Stimulated activated naive CD4-positive, alpha-beta T cell (primary cell): ENCODE measurements around the gene IL18BP.
A peak's percentile ranks its signal among the peaks of the same experiment; 100 is the strongest.

Source experiments
- DNase-seq, 6 experiments: peaks; one replicate each; lab custom pipeline; 2025; lab: John Stamatoyannopoulos, UW

Gene IL18BP

GRCh38 chr11:72012897-72013721, 14.4 kb downstream of the IL18BP start:
- DNase-seq = no peak

DNA sequence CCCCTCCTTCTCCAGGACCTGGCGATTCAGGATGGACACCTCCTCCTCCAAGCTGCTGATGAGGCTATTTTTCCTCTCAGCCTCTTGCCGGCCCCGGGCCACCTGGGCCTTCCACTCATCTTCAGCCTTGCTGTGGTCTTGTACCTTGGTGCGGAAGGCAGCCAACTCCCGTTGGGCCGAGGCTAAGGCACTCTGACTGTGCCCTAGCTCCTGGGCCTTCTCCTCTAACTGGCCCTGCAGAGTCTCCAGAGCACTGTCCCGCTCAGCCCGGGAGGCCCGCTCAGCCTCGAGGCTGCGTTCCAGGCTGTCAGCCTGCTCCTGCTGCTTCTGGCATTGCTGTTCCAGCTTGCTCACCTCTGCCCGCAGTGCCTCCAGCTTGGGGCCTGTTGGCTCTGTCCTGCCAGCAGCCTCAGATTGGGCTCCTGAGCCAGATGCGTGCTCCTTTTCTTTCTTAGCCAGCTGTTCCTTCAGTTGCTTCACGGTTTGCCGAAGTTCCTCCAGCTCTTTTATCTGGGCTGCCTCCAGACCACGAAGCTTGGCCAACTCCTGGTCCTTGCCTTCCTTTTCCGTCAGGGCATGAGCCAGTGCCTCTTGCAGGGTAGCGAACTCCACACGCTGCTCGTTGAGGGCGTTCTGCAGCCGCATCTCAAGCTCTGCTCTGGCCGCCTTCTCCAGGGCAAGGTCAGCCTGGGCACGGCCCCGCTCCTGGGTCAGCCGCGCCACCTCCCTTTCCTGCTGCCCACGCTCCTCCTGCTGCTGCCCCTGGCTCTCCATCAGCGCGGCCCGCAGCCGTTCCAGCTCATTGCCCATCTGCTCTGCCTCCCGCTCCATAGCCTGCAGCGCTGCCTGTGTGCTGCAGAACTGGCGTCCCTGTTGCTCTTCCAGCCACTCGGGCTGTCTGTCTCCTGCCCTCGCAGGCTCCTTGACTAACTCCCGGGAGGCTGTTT, 15.3 kb downstream of the IL18BP start:
- no peak for DNase-seq

DNA sequence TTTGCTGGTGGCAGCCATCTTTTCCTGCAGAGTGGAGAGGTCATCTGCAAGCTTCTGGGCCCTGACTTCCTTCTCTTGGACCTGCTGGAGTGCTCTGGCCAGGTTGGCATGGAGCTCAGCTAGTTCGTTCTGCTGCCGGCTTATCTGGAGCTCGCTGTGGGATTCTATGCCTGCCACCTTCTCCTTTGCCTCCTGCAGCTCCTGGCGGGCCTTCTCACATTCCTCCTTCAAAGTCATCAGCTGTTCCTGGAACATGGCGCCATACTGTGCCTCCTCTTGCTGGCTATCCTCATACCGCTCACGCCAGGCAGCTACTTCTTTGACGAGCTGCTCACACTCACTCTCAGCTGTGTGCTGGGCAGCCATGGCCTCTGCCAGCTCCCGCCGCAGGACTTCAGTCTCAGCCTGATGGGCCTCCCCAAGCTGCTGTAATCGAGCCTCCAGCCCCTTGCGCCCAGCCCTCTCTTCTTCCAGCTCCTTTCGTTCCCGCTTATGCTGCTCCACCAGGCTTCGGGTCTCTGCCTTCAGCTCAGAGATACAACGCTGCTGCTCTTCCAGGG, 16.1 kb downstream of the IL18BP start:
- DNase-seq = no peak

DNA sequence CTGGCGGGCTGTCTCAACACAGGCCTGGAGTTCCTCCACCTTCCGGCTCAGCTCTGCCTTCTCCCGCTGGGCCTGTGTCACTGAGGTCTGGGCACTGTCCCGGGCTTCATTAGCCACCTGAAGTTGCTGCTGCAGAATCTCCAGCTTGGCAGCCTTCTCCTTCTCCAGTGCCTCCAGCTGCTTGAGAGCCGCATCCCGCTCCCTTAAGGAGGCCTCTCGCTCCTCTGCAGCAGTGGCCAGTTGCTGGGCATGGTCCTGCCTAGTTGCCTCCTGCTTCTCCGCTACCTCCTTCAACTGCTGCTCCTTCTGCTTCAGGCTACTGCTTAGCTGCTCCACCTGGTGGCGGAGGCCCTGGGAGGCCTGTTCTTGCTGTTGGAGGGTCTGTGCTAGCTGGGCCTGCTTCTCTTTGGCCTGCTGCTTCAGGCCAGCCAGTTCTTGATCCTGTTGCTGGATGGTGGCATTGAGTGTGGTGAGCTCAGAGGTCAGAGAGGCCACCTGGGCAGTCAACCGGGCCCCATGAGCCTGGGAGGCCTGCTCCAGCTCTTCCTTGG, 16.9 kb downstream of the IL18BP start:
- DNase-seq = no peak

DNA sequence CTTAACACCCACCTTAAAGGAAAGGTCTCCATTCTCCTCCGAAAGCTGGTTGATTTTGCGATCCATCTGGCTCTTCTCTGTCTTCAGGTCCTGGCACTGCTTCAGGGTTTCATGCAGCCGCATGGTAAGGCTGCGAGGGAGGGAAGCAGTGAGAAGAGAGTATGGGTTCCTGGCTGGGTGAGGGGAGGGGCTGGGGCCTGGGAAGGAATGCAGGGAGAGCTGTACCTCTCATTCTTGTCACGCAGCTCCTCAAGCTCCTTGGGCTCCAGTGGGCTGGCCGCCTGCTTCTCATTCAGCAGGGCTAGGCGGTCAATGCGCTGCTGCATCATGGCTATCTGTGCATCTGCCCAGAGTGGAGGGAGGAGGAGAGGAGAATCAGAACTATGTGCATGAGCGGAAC, 19.5 kb downstream of the IL18BP start:
- no peak for DNase-seq

- no peak for DNase-seq
Measured at GRCh38 chr11:72023335-72023734, 24.6 kb downstream of the IL18BP start.

- DNase-seq = no peak
Measured at GRCh38 chr11:72024069-72024754, 25.5 kb downstream of the IL18BP start.

GRCh38 chr11:72026090-72026489, 27.4 kb downstream of the IL18BP start:
- no peak for DNase-seq

DNA sequence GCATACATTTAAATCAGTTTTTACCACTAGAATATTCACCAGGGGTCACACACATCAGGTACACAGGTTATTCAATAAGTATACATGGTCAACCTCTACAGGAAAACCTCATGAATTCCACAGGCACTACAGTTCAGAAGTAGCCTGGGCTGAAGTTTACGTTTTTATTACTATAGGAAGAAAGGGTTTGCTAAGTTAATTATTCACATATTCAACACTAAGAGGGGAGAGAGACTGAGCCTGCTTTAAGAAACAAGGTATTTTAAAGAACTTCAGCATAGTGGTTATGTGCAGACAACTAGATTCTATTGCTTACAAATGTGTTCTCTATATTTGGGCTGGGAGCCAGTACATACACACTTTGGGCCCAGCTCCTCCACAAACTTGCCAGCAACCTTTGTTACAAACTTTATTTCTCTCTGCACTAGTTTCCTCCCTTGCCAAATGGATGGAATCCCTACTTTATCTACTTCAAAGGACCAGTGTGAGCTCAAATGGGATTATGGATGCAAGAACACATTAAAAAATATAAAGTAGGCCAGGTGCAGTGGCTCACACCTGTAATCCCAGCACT, 31.9 kb downstream of the IL18BP start:
- DNase-seq = no peak

- no peak for DNase-seq
Measured at GRCh38 chr11:72036687-72037086, 38.0 kb downstream of the IL18BP start.

- no peak for DNase-seq
Measured at GRCh38 chr11:72037554-72038311, 39.0 kb downstream of the IL18BP start.

DNA sequence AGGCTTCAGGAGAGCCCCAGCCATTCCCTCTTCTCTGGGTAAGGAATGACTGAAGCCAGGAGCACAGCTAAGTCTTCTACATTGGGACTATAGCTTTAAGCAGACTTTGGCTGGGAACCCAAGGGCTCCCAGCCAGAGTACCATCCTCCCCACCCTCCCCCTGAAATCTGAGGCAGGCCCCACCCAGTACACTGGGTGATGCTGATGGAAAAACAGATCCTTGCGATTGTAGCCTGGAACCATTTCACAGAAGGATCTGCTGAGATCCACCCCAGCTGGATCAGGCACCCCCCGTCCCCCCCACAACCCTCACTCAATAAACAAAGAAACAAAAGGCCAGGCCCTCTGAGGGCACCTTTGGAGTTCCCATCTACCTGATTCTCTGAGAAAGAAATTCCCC, 39.8 kb downstream of the IL18BP start:
- DNase-seq = no peak

GRCh38 chr11:72039031-72039855, 40.5 kb downstream of the IL18BP start:
- no peak for DNase-seq

- peak in 2 of 6 experiments; percentile 26 to 37 for DNase-seq
Measured at GRCh38 chr11:72039856-72040401, 41.2 kb downstream of the IL18BP start.

DNA sequence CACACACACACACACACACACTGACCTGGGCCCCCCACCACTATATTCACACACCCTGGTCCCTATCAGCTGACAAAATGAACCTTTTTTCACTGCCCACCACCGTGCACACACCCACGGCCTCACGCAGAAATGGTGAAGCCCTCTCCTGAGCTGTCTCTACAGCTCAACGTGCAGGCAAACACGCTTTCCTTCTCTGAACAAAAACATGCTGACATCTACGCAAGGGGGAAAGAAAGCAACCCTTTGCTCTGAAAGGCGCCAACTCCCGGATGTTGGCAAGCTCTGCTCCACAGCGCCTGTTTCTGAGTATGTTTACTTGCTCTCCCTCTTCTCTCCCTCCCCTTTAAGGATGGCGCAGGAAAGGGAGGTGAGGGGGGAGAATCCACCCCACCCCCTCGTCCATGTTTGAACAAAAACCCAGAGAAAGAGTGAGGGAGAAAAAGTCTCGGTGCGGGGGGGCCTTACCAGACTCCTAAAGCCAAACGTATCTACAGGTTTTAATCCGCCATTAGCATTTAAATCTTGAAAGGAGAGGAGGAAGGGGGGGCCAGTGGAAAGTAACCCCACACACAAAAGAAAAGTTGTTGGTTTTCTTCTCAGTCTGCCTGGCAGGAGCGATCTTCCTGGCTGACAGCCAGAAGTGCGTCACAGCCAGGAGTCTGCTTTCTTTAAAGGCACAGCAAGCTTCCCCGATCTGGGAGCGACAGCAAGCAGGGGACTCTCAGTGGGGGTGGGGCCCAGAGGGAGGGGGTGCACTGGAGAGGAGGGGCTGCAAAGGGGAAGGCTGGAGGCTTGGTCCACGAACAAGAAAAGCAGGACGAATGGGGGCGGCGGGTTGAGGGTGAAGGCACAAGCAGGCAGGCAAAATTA, 42.0 kb downstream of the IL18BP start:
- DNase-seq = peak; percentile 80 to 93 (median 88)

DNA sequence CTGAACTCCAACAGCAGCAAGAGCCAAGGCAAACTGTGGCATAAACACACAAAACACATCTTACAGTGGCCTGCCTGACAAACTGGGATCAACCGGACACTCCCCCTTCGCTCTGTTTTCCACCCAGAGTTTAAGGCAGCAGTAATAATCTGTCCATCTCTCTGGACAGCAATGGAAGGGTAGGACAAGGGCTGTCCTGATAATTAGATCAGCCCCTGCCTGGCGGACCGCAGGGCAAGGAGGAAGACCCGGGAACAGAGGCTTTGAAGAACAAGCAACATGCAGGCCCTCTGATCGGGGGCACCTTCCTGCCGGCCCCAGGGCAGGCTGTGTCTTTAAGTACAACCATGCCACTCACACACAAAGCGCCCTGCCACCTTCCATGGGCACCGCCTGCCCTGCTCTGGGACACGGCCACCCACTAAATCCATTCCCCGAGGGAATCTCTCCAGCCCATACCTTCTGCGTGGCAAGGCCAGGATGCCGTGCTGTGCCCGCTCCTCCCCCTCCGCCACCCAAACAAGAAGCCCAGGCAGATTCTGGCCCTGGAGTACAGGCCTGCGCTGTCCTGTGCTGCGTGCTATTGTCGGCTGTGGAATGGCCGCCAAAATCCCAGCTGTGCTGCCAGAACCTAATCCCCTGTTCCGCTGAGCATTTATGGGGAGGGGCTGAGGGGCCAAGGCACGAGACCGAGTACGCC, 42.8 kb downstream of the IL18BP start:
- DNase-seq = peak in 5 of 6 experiments; percentile 32 to 70 (median 57)

DNA sequence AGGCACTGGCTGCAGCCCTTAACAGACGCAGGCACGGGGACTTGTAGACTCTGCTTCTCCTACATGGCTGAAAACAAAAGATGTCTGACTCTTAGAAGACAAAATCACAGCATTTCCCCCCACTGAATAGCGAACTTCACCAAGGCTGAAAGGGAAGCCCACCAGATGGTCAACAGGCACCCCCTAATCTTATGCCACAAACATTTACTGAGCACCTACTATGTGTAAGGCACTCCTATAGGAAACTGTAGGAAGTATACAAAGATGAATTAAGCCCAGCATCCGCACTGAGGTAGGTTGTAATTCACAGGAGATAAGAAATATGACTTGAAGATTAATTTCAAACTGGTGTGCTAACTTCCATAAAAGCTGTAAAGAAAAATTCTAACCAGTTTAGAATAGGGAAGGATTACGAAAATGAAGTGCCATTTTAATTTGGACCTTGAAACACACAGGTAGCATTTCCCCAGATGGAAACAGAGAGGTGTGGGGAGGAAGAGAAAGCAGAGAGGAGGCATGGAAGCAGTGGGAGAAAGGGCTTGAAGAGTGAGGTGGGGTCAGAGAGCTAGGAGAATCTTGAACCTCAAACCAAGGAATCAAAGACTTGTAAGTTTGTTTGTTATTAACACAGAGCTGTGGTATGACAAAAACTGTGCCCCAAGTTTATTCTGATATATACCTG, 43.5 kb downstream of the IL18BP start:
- peak in 1 of 6 experiments; percentile 37 for DNase-seq
